ACHN (cell line): ENCODE measurements around the gene C6orf52.
"Not testable (repeated sequence)": the region's sequence is repeated elsewhere in the genome, so short reads cannot be mapped to it uniquely, and the experiment has no call there.

Source experiments
- DNase-seq: peaks from one replicate; pipeline ENCODE4 v3.0.0-alpha.2; 2015
- in situ Hi-C: cut with HindIII; loops from 2 replicates; pipeline ENCODE4 v1.10.0; 2017; ENCODE audit warnings: low sequenced_read_pairs, low pct_ligation_motif_present, low pct_unique_long_range_greater_than_20kb

The C6orf52 gene

DNA sequence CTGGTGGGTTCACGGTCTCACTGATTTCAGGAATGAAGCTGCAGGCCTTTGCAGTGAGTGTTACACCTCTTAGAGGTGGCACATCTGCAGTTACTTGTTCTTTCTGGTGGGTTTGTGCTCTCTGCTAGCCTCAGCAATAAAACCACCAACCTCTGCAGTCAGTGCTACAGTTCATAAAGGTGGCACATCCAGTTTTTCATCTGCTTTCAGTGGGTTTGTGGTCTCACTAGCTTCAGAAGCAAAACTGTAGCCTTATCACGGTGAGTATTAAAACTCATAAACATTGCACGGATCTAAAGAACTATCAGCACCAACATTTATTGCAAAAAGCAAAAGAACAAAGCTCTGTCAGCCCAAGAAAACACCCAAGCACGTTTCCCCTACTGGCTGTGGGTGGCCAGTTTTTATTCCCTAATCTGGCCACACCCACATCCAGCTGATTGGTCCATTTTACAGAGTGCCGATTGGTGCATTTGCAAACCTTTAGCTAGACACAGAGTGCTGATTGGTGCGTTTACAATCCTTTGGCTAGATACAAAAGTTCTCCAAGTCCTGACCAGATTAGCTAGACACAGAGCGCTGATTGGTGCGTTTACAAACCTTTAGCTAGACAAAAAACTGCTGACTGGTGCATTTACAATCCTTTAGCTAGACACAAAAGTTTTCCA is 25.0 kb upstream of the C6orf52 start:
- peak; percentile 64 for DNase-seq
- in situ Hi-C loops: no loop called here

DNA sequence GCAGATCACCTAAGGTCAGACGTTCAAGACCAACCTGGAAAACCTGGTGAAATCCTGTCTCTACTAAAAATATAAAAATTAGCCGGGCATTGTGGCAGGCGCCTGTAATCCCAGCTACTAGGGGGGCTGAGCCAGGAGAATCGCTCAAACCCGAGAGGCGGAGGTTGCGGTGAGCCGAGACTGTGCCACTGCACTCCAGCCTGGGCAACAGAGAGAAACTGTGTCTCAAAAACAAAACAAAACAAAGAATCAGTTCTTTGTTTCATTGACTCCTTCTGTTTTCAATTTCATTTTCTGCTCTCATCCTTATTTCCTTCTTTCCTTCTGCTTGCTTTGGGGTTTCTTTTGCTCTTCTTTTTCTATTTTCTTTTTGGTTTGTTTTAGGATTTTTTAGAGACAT is 19.5 kb upstream of the C6orf52 start:
- in situ Hi-C loops: no loop called here
- DNase-seq: no peak

- DNase-seq: no peak
- in situ Hi-C loops: no loop called here
Measured at GRCh38 chr6:10696655-10697054, 2.2 kb upstream of the C6orf52 start.

DNA sequence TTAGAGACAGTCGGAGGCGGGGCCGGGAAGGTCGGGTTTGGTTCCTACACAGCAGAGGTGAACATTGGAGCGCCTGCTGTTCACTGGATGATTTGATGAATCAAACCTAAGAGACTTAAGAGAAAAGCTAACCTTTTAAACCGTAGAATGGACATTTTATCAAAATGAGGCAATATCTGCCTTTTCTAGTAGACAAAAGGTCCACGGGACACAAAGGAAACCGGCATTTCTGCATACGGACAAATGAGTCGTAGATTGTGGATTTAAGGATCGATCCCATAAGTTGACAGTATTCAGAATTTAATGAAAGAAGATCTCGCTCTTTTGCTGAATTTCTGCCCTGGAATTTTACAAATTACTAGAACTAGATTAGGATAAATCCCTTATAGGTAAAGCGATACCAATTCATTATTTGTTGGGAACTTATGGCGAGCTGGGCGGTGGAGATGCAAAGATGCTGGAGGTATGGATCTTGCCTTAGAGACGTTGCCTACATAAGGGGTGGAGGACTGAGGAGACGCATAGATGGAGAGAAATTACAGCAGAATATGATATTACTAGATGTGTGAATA is 756 bp upstream of the C6orf52 start:
- in situ Hi-C loops: no loop called here

DNA sequence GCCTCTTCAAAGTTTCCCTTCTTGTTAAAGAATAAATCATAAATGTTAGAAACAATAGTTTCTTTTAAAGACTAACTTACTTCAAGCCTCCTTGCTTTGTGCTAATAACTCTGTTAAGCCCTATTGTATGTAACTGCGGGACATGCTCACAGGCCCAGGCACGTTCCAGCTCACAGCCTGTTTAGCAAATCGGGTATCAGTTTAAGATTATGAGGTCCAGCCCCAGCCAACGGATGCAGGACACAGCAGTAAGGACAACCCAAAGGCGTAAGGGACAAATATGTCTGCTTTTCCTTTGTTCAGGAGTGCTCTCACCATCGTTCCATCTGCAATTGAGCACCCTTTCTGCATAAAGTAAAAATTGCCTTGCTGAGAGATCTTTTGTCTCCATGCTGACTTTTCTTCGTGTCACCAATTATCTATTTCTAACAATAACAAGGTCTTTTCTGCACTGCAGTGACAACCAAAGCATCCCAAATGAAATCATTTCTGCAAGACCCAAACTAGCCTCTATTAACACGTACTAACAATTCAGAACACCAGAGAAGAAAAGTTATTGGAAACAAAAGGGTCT is 1.4 kb downstream of the C6orf52 start:
- no peak for DNase-seq

More for the DNA sequence above, 756 bp upstream of the C6orf52 start:
- no peak for DNase-seq

DNA sequence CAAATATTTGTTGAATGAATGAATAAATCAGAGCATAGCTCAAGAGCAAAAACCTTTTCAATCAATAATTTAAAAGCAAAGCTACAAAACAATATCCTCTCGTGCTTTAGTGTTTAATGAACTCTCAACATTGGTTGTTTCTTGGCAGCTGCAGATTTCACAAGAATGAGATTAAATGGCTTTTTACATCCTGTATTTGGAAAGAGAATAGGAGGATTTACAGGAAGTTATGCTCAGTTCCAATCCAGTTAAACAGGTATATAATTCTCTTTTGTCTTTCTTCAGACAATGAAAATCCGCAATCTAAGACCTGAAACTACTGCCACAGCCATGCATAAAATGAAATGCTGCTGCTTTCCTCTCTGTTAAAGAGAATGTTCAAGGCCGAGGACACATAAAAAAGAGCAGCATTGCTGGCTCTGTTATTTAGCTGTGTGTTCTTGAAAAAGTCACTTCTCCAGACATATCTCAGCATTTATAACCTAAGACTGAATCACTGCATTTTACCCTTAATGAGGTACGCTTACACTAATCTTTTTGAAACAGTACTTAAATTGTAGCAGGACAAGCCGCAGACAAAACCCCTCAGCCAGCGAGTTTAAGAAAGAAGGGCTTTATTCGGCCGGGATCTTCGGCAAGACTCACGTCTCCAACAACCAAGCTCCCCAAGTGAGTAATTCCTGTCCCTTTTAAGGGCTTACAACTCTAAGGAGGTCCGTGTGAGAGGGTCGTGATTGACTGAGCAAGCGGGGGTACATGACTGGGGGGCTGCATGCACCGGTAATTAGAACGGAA is 3.6 kb downstream of the C6orf52 start:
- no peak for DNase-seq
- in situ Hi-C loops: no loop called here

More for the DNA sequence above, 1.4 kb downstream of the C6orf52 start:
- in situ Hi-C loops: no loop called here

DNA sequence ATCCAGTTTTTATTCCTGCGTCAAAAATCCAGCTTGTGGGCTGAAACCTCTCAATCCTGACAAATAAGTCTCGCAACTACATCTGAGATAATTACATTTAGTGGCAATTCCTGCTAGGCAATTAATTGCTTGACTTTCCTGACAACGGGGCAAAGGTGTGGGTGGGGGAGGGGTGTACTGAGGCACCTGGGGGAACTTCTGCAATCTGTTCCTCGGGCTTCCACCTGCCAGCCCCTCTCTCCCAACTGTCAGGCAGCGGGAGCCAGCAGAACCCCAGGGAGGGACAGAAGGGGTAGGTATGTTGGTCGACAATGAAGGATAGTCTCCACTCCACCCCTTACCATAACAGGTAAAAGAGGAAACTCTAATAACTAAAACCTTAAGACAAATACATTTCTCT is 6.8 kb downstream of the C6orf52 start:
- in situ Hi-C loops: no loop called here
- no peak for DNase-seq

- no peak for DNase-seq
- in situ Hi-C loops: no loop called here
Measured at GRCh38 chr6:10686901-10687300, 7.5 kb downstream of the C6orf52 start.

- in situ Hi-C loops: no loop called here
- DNase-seq: no peak
Measured at GRCh38 chr6:10685092-10685915, 9.1 kb downstream of the C6orf52 start.

GRCh38 chr6:10684618-10685017 is 9.8 kb downstream of the C6orf52 start:
- in situ Hi-C loops: no loop called here
- DNase-seq: no peak

GRCh38 chr6:10682355-10682988 is 11.9 kb downstream of the C6orf52 start:
- in situ Hi-C loops: no loop called here

DNA sequence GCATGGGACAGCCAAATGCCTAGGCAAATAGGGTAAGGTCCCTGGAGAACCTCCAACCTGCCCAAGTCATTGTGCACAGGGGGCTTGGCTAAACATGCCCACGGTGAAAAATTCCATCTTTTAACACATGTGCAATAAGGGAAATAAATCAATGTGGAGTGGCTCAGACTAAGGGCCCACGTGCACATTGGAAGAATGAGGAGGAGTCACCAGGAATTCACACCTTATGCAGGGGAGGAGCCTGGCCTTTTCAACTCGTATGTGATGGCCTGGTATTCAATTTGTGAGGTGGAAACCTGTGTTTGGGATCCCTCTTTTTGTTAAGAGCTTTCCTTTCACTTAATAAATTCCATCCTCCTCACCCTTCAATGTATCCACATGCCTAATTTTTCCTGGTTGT is 12.6 kb downstream of the C6orf52 start:
- in situ Hi-C loops: no loop called here
- DNase-seq: no peak

More at GRCh38 chr6:10682355-10682988, 11.9 kb downstream of the C6orf52 start:
- no peak for DNase-seq

DNA sequence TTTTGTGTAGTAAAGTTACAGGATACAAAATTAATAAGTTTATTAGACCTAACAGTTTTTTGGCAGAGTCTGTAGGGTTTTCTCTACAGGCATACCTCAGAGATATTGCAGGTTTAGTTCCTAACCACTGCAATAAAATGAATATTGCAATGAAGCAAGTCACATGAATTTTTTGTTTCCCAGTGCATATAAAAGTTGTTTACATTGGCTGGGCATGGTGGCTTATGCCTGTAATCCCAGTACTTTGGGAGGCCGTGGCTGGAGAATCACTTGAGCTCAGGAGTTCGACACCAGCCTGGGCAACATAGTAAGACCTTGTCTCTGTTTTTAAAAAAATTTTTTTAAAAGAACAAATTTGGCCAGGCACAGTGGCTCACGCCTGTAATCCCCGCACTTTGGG is 16.0 kb downstream of the C6orf52 start:
- in situ Hi-C loops: no loop called here
- no peak for DNase-seq

DNA sequence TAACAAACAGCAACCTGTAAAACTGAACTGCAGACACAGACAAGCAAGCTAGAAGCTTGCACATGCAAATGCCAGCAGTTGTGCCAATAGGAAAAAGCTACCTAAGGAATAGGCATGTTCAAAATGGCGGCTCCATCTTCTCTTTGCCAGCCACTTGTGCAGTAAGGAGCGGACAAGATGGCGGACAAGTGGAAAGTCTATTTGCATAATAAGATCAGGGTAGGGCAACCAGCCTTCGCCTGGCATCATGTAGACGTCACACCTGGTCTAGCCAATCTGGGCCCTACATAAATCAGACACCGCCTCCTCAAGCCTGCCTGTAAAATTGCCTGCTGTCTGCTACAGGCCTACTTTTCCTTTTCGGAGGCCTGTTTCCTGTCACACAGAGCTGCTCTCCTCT is 18.0 kb downstream of the C6orf52 start:
- no peak for DNase-seq
- in situ Hi-C loops: no loop called here

DNA sequence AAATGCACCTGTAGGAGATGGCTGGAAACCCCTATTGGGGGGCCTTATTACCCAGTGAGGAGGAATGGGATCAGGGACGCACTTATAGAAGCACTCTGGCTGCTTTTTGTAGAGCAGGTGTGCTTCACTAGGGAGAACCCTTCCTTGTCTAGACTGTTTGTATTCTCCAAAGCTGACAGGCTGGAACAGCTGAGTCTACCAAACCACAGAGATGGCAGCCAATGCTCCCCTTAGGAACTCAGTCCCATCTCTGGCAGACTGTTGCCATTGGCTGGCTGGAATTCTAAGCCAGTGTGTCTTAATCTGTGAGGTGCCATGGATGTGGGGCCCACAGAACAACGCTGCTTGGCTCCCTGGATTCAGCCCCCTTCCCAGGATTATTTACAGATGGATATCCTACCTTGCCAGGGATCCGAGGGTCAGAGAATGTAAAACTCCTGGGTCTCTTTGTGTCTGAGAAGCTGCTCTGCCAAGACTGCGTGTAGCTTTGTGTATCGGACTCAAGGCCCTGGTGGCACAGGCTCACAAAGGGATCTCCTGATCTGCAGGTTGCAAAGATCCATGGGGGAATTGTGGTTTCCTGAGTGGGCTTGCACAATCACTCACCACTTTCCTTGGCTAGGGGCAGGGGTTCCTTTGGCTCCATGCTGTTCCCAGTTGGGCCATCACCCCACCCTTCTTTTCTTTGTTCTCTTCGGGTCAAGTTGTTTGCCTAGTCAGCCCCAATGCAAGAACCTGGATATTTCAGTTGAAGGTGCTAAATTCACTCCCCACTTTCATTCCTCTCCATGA is 26.1 kb downstream of the C6orf52 start:
- in situ Hi-C loops: no loop called here
- DNase-seq: no peak

DNA sequence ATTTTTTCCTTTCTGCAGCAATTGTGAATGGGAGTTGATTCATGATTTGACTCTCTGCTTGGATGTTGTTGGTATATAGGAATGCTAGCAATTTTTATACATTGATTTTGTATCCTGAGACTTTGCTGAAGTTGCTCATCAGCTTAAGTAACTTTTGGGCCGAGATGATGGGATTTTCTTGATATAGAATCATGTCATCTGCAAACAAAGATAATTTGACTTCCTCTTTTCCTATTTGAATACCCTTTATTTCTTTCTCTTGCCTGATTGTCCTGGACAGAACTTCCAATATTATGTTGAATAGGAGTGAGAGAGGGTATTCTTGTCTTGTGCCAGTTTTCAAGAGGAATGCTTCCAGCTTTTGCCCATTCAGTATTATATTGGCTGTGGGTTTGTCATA is 28.8 kb downstream of the C6orf52 start:
- in situ Hi-C loops, DNase-seq: not testable (repeated sequence)

DNA sequence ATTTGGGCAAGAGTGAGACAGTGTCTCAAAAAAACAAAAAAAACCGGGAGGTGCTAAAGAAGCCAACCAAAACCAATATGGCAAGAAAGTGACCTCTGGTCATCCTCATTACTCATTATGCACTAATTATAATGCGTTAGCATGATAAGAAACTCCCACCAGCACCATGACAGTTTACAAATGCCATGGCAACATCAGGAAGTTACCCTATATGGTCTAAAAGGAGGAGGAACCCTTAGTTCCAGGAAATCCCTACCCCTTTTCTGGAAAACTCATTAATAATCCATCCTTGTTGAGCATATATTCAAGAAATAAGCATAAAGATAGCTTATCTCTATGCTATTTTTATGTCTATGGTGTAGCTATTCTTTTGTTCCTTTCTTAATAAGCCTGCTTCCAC is 31.7 kb downstream of the C6orf52 start:
- in situ Hi-C loops: no loop called here
- no peak for DNase-seq
